H1 (cell line): ENCODE results near the gene RAI2. TPM values are rescaled to one million over a fixed set of nuclear protein-coding genes. Genes with fewer than 3 reads are reported as not detected.

Experiments used
- CTCF ChIA-PET: fragments of 300-600 bp; sonication (Branson Sonifier 250); formaldehyde crosslinking; loops from one replicate; lab custom pipeline; 2021; ENCODE audit not compliant: partially characterized antibody; lab: Charles Lee
- POLR2A ChIA-PET: fragments of 300-600 bp; sonication (Branson Sonifier 250); formaldehyde crosslinking; loops from one replicate; lab custom pipeline; 2021; ENCODE audit warnings: inconsistent platforms; ENCODE audit not compliant: partially characterized antibody; lab: Charles Lee
- DNase-seq, 2 experiments: peaks; one replicate each; pipeline versions ENCODE4 v3.0.0 to v3.0.0-alpha.2; 2010 to 2022; ENCODE audit warnings: low spot score in 2 of 2, low read depth in 1 of 2, mixed read lengths in 1 of 2
- FAIRE-seq: peaks from 2 replicates; lab custom pipeline; 2011; peaks lifted over from hg19 to GRCh38; lab: Jason Lieb, UNC
- H2AFZ ChIP-seq: 2 replicates; pipeline ENCODE4 v1.8.1; 2012; ENCODE audit warnings: low read length, inconsistent platforms
- H2AK5ac ChIP-seq: 2 replicates; pipeline ENCODE4 v1.6.1; 2013; ENCODE audit warnings: low read depth, low read length
- H2BK120ac ChIP-seq: replicated peaks from 2 replicates; pipeline ENCODE3; 2013; ENCODE audit warnings: low read depth, low read length, inconsistent platforms
- H2BK12ac ChIP-seq: 2 replicates; pipeline ENCODE4 v1.6.1; 2013; ENCODE audit warnings: low read depth, low read length
- H2BK15ac ChIP-seq: 2 replicates; pipeline ENCODE4 v1.6.1; 2013; ENCODE audit warnings: low read length
- H2BK20ac ChIP-seq: 2 replicates; pipeline ENCODE4 v1.6.1; 2013; ENCODE audit warnings: low read length
- H2BK5ac ChIP-seq: 2 replicates; pipeline ENCODE4 v1.6.1; 2013; ENCODE audit warnings: low read depth, low read length
- H3K14ac ChIP-seq: 2 replicates; pipeline ENCODE4 v1.6.1; 2013; ENCODE audit warnings: inconsistent platforms; ENCODE audit not compliant: insufficient read length
- H3K18ac ChIP-seq: 2 replicates; pipeline ENCODE4 v1.6.1; 2013; ENCODE audit warnings: low read length; ENCODE audit errors: extremely low read depth
- H3K23ac ChIP-seq: 2 replicates; pipeline ENCODE4 v1.6.1; 2013; ENCODE audit warnings: inconsistent platforms; ENCODE audit not compliant: insufficient read length
- H3K23me2 ChIP-seq: 2 replicates; pipeline ENCODE4 v1.6.1; 2013; ENCODE audit warnings: low read depth, low read length
- H3K27ac ChIP-seq: 2 replicates; pipeline ENCODE4 v1.6.1; 2011; ENCODE audit warnings: low read depth, low read length, inconsistent platforms
- H3K27me3 ChIP-seq, 4 experiments: replicated peaks in 1 of 4; 1 replicate in 1 of 4; 2 replicates in 3 of 4; pipeline versions ENCODE4 v1.6.1 to v1.8.1; 2011 to 2013; ENCODE audit warnings: low read length in 3 of 4, mild to moderate bottlenecking in 3 of 4, inconsistent platforms in 2 of 4, mixed read lengths in 2 of 4, moderate library complexity in 1 of 4; ENCODE audit not compliant: control insufficient read depth in 3 of 4, insufficient read depth in 3 of 4; ENCODE audit errors: extremely low read depth in 1 of 4
- H3K36me3 ChIP-seq, 4 experiments: 2 replicates each; pipeline versions ENCODE4 v1.6.1 to v1.8.1; 2011 to 2013; ENCODE audit warnings: mild to moderate bottlenecking in 4 of 4, low read length in 3 of 4, moderate library complexity in 2 of 4, control low read depth in 1 of 4, inconsistent platforms in 1 of 4; ENCODE audit not compliant: insufficient read depth in 4 of 4, control insufficient read depth in 2 of 4
- H3K4ac ChIP-seq: replicated peaks from 2 replicates; pipeline ENCODE3; 2013; ENCODE audit warnings: low read length, low read depth, mixed read lengths, inconsistent platforms; ENCODE audit not compliant: insufficient read length
- H3K4me1 ChIP-seq, 4 experiments: replicated peaks in 1 of 4; 1 replicate in 1 of 4; 2 replicates in 3 of 4; pipeline versions ENCODE4 v1.6.1 to v1.8.1; 2011 to 2013; ENCODE audit warnings: low read length in 3 of 4, inconsistent platforms in 2 of 4, mixed read lengths in 1 of 4; ENCODE audit not compliant: insufficient read depth in 4 of 4, control insufficient read depth in 3 of 4
- H3K4me2 ChIP-seq, 2 experiments: 2 replicates each; pipeline versions ENCODE4 v1.6.1 to v1.8.1; 2011 to 2013; ENCODE audit warnings: low read depth in 2 of 2, low read length in 2 of 2, control low read depth in 1 of 2, inconsistent platforms in 1 of 2, mild to moderate bottlenecking in 1 of 2; ENCODE audit not compliant: insufficient read depth in 1 of 2
- H3K4me3 ChIP-seq, 4 experiments: fragments of 200-600, 300-600 bp in 1 of 4; sonication (generic), shearing (Covaris generic), sonication (Bioruptor Twin) in 1 of 4; 2 replicates each; pipeline versions ENCODE4 v1.5.1 to v1.8.1; 2011 to 2016; ENCODE audit warnings: low read length in 4 of 4, low read depth in 3 of 4, control low read depth in 2 of 4, inconsistent platforms in 2 of 4, mild to moderate bottlenecking in 2 of 4, mixed read lengths in 1 of 4, moderate library complexity in 1 of 4; ENCODE audit not compliant: insufficient read depth in 2 of 4; ENCODE audit errors: extremely low read depth in 1 of 4
- H3K56ac ChIP-seq: replicated peaks from 2 replicates; pipeline ENCODE3; 2013; ENCODE audit warnings: low read depth, mild to moderate bottlenecking, mixed read lengths, low read length, inconsistent platforms; ENCODE audit not compliant: insufficient read length
- H3K79me1 ChIP-seq: 2 replicates; pipeline ENCODE4 v1.6.1; 2013; ENCODE audit warnings: low read depth, low read length, control low read depth
- H3K79me2 ChIP-seq, 2 experiments: 2 replicates each; pipeline versions ENCODE4 v1.6.1 to v1.8.1; 2012 to 2013; ENCODE audit warnings: low read length in 2 of 2, mild to moderate bottlenecking in 2 of 2, inconsistent platforms in 1 of 2; ENCODE audit not compliant: insufficient read depth in 2 of 2, control insufficient read depth in 1 of 2
- H3K9ac ChIP-seq, 4 experiments: replicated peaks in 1 of 4; 1 replicate in 1 of 4; 2 replicates in 3 of 4; pipeline versions ENCODE4 v1.6.1 to v1.8.1; 2011 to 2013; ENCODE audit warnings: low read depth in 3 of 4, low read length in 3 of 4, control low read depth in 2 of 4, mild to moderate bottlenecking in 2 of 4, moderate library complexity in 2 of 4, inconsistent platforms in 1 of 4; ENCODE audit errors: extremely low read depth in 1 of 4
- H3K9me3 ChIP-seq, 2 experiments: 2 replicates each; pipeline versions ENCODE4 v1.6.1 to v1.8.1; 2012 to 2013; ENCODE audit warnings: mild to moderate bottlenecking in 2 of 2, moderate library complexity in 2 of 2, control low read depth in 1 of 2, inconsistent platforms in 1 of 2, low read depth in 1 of 2, low read length in 1 of 2, mixed read lengths in 1 of 2; ENCODE audit not compliant: insufficient read depth in 2 of 2
- H4K20me1 ChIP-seq, 2 experiments: replicated peaks in 1 of 2; 2 replicates each; pipeline versions ENCODE3 to v1.8.1; 2011 to 2013; ENCODE audit warnings: inconsistent platforms in 2 of 2, low read length in 2 of 2, mild to moderate bottlenecking in 1 of 2; ENCODE audit not compliant: insufficient read depth in 2 of 2, control insufficient read depth in 1 of 2
- H4K5ac ChIP-seq: 2 replicates; pipeline ENCODE4 v1.6.1; 2013; ENCODE audit warnings: low read length, low read depth, mixed read lengths, inconsistent platforms; ENCODE audit not compliant: insufficient read length
- H4K8ac ChIP-seq: 2 replicates; pipeline ENCODE4 v1.8.0; 2013; ENCODE audit warnings: mild to moderate bottlenecking, moderate library complexity, low read length, inconsistent platforms; ENCODE audit not compliant: insufficient read depth; ENCODE audit errors: extremely low read depth
- H4K91ac ChIP-seq: replicated peaks from 2 replicates; pipeline ENCODE3; 2013; ENCODE audit warnings: low read length, mixed read lengths, inconsistent platforms; ENCODE audit not compliant: insufficient read length
- HDAC2 ChIP-seq, 2 experiments: fragments of 300-600 bp in 1 of 2; sonication (generic) in 1 of 2; IDR thresholded peaks; 2 replicates each; pipeline ENCODE4 v1.6.1; 2011 to 2012; ENCODE audit warnings: low read depth in 2 of 2, low read length in 2 of 2, mild to moderate bottlenecking in 2 of 2, moderate library complexity in 2 of 2, borderline replicate concordance in 1 of 2, inconsistent platforms in 1 of 2
- KDM4A ChIP-seq: IDR thresholded peaks from one replicate; pipeline ENCODE4 v1.7.1; 2012; ENCODE audit warnings: low read depth, mild to moderate bottlenecking, moderate library complexity, low read length, inconsistent platforms; ENCODE audit not compliant: severe bottlenecking
- RFX5 ChIP-seq: IDR thresholded peaks from 2 replicates; pipeline ENCODE4 v1.6.1; 2011; ENCODE audit warnings: low read depth, low read length, improper control_type of control experiment, borderline replicate concordance
- TAF7 ChIP-seq: optimal IDR thresholded peaks from 2 replicates; pipeline ENCODE3; 2011; ENCODE audit warnings: low read depth, mild to moderate bottlenecking, inconsistent platforms, low read length, moderate library complexity, borderline replicate concordance
- USF2 ChIP-seq: IDR thresholded peaks from 2 replicates; pipeline ENCODE4 v1.6.1; 2011; ENCODE audit warnings: low read length, improper control_type of control experiment
- ZNF274 ChIP-seq: IDR thresholded peaks from 2 replicates; pipeline ENCODE4 v1.7.0; 2012; ENCODE audit warnings: low read length, borderline replicate concordance; ENCODE audit errors: extremely low read depth
- WGBS, 2 experiments: shearing (Covaris generic) in 1 of 2; methylation state at CpG; one replicate each; pipeline versions ENCODE4 v1.1.6 to v1.1.7; 2013 to 2015; ENCODE audit warnings: low lambda C conversion rate in 2 of 2, mixed read lengths in 2 of 2, inconsistent platforms in 1 of 2, low coverage in 1 of 2, missing lambda C conversion rate in 1 of 2; ENCODE audit not compliant: insufficient replicate concordance in 2 of 2, insufficient coverage in 1 of 2, insufficient read length in 1 of 2; ENCODE audit errors: extremely low coverage in 1 of 2, missing lambda C conversion rate in 1 of 2; 5-methylcytosine and 5-hydroxymethylcytosine counted together
- polyA plus RNA-seq, 7 experiments: library from polyadenylated mRNA; depleted of rRNA in 3 of 7; stranded (reverse) in 5 of 7; unstranded in 2 of 7; fragments of >200 nt in 5 of 7; fragments of 200-250 nt in 2 of 7; gene quantifications; 1 replicate in 5 of 7; 2 replicates in 1 of 7; 4 replicates in 1 of 7; pipeline versions ENCODE4 v1.2.1 to v1.2.3, GENCODE V29; 2011 to 2013; ENCODE audit warnings: missing spikeins in 2 of 7, mixed read lengths in 2 of 7
- total RNA-seq: library from RNA; stranded (reverse); fragmentation: NEBNext Ultra II Directional; extraction: Animal tissue kit (Norgen Biotek cat#: 25700); gene quantifications from 2 replicates; pipeline ENCODE4 v1.2.1, GENCODE V29; 2021

The RAI2 gene
- total and polyA plus RNA-seq, 2 of the 8 experiments (the other 6 are each of a cell fraction or from before 2014, with no cell fraction given): 0.60 to 2.0 TPM

- H3K4me3 ChIP-seq: no peak overlapping the region
- H2AK5ac ChIP-seq: no peak overlapping the region
- no peak for TF ChIP-seq KDM4A
- no peak for TF ChIP-seq USF2
- TF ChIP-seq TAF7: no peak
- no peak for TF ChIP-seq ZNF274
- TF ChIP-seq RFX5: no peak
- no peak for TF ChIP-seq HDAC2 (IDR thresholded peaks at IDR 0.05; ENCODE audit: borderline replicate concordance in 1 of 2, low read depth in 2 of 2, low read length in 2 of 2)
- H3K79me2 ChIP-seq: no peaks in the 10 kb centered on the region
- H4K91ac ChIP-seq: no peak overlapping the region
- H4K5ac ChIP-seq: no peak overlapping the region
- DNase-seq: no peak
- H3K4ac ChIP-seq: no peak overlapping the region
- no peak overlapping the region for H3K56ac ChIP-seq
- no peaks in the 10 kb centered on the region for H3K23me2 ChIP-seq
- no peaks in the 10 kb centered on the region for H3K79me1 ChIP-seq
- H3K9ac ChIP-seq: no peak overlapping the region
- H4K8ac ChIP-seq: no peak overlapping the region
- no peak overlapping the region for H2AFZ ChIP-seq
- POLR2A ChIA-PET: no interaction called here
- H2BK20ac ChIP-seq: no peak overlapping the region
- no peak overlapping the region for H2BK120ac ChIP-seq
- no peak overlapping the region for H3K27ac ChIP-seq
- no peak for FAIRE-seq
- 86% methylated on average over 1 of the region's 1 CpG; no CpG with 5 or more reads in 1 of the 2 experiments for WGBS, 2 experiments
- H3K14ac ChIP-seq: no peak overlapping the region
- CTCF ChIA-PET: interaction anchor here (1.1 kb wide), 2 partner anchors 13 to 72 kb away, joined by 3 read pairs; no protein-coding TSS in a partner anchor
- H3K4me2 ChIP-seq: no peak overlapping the region
- no peak overlapping the region for H3K18ac ChIP-seq
- no peaks in the 10 kb centered on the region for H3K27me3 ChIP-seq
- no peaks in the 10 kb centered on the region for H3K9me3 ChIP-seq
- no peaks in the 10 kb centered on the region for H3K36me3 ChIP-seq
- 0 out of 7 replicates have a peak, but pooled peaks cover 0 to 2% (median 0%) of the 10 kb centered on the region in 4 experiments for H3K4me1 ChIP-seq
- H2BK15ac ChIP-seq: no peak overlapping the region
- no peak overlapping the region for H2BK12ac ChIP-seq
- no peaks in the 10 kb centered on the region for H4K20me1 ChIP-seq
- no peak overlapping the region for H3K23ac ChIP-seq
- H2BK5ac ChIP-seq: no peak overlapping the region
Measured at GRCh38 chrX:17792826-17793225, 68.3 kb downstream of the RAI2 start.
